Kidney (tissue), 14 donors: ENCODE results near the gene SNX27. TPM values are rescaled to one million over a fixed set of nuclear protein-coding genes. Genes with fewer than 3 reads are reported as not detected.
A peak's percentile ranks its signal among the peaks of the same experiment; 100 is the strongest.

Source experiments
- DNase-seq, 5 donors: peaks; one replicate each; pipeline ENCODE4 v3.0.0-alpha.2; 2013 to 2020
- FAIRE-seq: peaks from 2 replicates; lab custom pipeline; 2012; peaks lifted over from hg19 to GRCh38; lab: Jason Lieb, UNC
- H3K27ac ChIP-seq, 2 donors: one replicate each; pipeline ENCODE4 v1.7.0; 2013; ENCODE audit warnings: low read depth in 2 of 2, low read length in 2 of 2, inconsistent platforms in 1 of 2
- H3K27me3 ChIP-seq: one replicate; pipeline ENCODE4 v1.7.1; 2013; ENCODE audit warnings: low read length, inconsistent platforms; ENCODE audit not compliant: control insufficient read depth, insufficient read depth
- H3K36me3 ChIP-seq, 3 donors: one replicate each; pipeline versions ENCODE4 v1.7.0 to v1.7.1; 2013; ENCODE audit warnings: low read length in 3 of 3, control low read depth in 1 of 3, inconsistent platforms in 1 of 3; ENCODE audit not compliant: insufficient read depth in 3 of 3, control insufficient read depth in 2 of 3
- H3K4me1 ChIP-seq, 3 donors: one replicate each; pipeline versions ENCODE4 v1.7.0 to v1.7.1; 2013; ENCODE audit warnings: low read length in 3 of 3, inconsistent platforms in 1 of 3, low read depth in 1 of 3; ENCODE audit not compliant: control insufficient read depth in 2 of 3, insufficient read depth in 2 of 3
- H3K4me3 ChIP-seq, 3 donors: one replicate each; pipeline versions ENCODE4 v1.7.0 to v1.8.1; 2013; ENCODE audit warnings: low read length in 3 of 3, control low read depth in 1 of 3, inconsistent platforms in 1 of 3
- H3K9ac ChIP-seq, 3 donors: one replicate each; pipeline versions ENCODE4 v1.7.0 to v1.7.1; 2013; ENCODE audit warnings: low read length in 3 of 3, control low read depth in 1 of 3, inconsistent platforms in 1 of 3
- H3K9me3 ChIP-seq, 3 donors: one replicate each; pipeline versions ENCODE4 v1.7.0 to v1.7.1; 2013; ENCODE audit warnings: low read length in 3 of 3, control low read depth in 1 of 3, inconsistent platforms in 1 of 3; ENCODE audit not compliant: control insufficient read depth in 2 of 3, insufficient read depth in 1 of 3
- intact Hi-C: fragments of 100-400 bp; cut with DNase I; formaldehyde crosslinking; loops from one replicate; pipeline ENCODE4 v1.11.1; 2022
- polyA plus RNA-seq: library from polyadenylated mRNA; stranded (reverse); fragments of 350-450 nt; fragmentation: Illumina TruSeq; extraction: RNeasy Lipid Tissue Mini Kit (QIAGEN cat#74804); gene quantifications from one replicate; pipeline ENCODE4 v1.2.3, GENCODE V29; 2014; ENCODE audit warnings: low read depth, low replicate concordance; ENCODE audit not compliant: insufficient read depth
- total RNA-seq: library from RNA; stranded (reverse); fragmentation: NEBNext Ultra II Directional; extraction: Animal tissue kit (Norgen Biotek cat#: 25700); gene quantifications from one replicate; pipeline ENCODE4 v1.2.1, GENCODE V29; 2021
- TF ChIP-seq, protein P1 (sequence below): IDR thresholded peaks from 3 replicates; pipeline ENCODE4 v1.5.1; 2012; ENCODE audit warnings: mild to moderate bottlenecking, moderate library complexity, borderline replicate concordance; ENCODE audit not compliant: insufficient read depth; ENCODE audit errors: extremely low read depth
- donor health status: control.
- donor health status: control.
- donor health status: control.
- donor health status: control.
- donor health status: control.
- donor health status: DM: yes; HTN: yes; CAD: no.
- donor health status: Normal renal cell carcinoma (clear cell type).

SNX27 gene
- total and polyA plus RNA-seq, 2 donors from 2014 or later, result 13.5 to 46.3 TPM

DNA sequence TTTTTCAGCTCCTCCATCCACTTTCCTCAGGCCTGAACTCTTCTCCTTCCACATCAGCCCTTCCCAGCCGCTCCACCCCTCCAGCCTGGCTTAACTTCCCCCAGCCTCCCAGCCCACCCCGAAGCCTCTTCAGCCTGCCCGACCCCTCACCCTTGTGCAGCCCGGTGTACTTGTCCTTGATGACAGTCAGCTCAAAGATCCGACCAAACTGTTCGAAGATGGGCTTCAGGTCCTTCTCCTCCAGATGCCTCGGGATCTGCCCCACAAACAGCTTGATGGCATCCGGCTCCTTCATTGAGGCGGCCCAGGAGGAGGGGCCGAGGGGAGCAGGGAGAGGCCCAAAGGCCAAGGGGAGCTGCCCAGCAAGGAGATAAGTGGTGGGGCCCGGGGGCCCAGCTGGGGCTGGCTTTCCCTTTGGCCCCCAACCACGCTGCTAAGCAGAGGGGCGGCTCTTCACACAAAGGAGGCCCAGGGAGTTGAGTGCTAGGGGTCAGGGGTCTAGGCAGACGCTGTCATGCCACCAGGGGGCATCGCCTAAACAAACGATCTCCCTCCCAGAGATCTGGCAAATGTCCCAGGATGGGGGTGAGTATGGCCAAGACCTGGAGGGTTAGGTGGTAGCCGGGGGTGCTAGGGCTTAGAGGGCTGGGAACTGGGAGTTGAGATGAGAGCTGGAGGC is 104.0 kb downstream of the SNX27 start:
- Histone ChIP-seq H3K9ac (no peak overlapping the region), H3K4me3 (no peak overlapping the region), H3K4me1 (peaks cover 0 to 11% (median 4%) of the 10 kb centered on the region in 3 donors), H3K27ac (no peak overlapping the region), H3K9me3 (no peaks in the 10 kb centered on the region), H3K27me3 (peaks cover 7% of the 10 kb centered on the region), H3K36me3 (no peaks in the 10 kb centered on the region)
- FAIRE-seq (no peak), DNase-seq (peak in 1 of 5 donors; percentile 50)
- TF ChIP-seq, protein P1, sequence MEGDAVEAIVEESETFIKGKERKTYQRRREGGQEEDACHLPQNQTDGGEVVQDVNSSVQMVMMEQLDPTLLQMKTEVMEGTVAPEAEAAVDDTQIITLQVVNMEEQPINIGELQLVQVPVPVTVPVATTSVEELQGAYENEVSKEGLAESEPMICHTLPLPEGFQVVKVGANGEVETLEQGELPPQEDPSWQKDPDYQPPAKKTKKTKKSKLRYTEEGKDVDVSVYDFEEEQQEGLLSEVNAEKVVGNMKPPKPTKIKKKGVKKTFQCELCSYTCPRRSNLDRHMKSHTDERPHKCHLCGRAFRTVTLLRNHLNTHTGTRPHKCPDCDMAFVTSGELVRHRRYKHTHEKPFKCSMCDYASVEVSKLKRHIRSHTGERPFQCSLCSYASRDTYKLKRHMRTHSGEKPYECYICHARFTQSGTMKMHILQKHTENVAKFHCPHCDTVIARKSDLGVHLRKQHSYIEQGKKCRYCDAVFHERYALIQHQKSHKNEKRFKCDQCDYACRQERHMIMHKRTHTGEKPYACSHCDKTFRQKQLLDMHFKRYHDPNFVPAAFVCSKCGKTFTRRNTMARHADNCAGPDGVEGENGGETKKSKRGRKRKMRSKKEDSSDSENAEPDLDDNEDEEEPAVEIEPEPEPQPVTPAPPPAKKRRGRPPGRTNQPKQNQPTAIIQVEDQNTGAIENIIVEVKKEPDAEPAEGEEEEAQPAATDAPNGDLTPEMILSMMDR, result no peak
- intact Hi-C loops, result no loop called here

DNA sequence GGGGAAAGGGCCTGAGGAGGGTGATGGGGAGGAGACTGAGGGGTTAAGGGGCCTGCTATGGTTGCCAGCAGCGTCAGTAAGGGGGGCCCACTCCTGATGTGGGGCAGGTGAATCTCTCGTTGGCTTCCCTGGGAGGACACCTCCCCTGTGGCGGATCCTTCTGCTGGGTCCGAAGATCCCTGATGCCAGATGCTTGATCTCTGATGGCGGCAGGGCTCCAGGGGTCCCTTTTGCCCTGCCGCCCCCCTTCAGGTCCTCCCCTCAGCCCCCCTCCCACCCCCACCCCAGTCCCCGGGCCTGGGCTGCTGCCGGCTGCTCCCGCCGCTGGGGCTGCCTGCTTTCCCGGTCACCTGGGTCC is 104.5 kb downstream of the SNX27 start:
- intact Hi-C loops, result no loop called here
- no peak overlapping the region for H3K27ac ChIP-seq
- no peak for FAIRE-seq

DNA sequence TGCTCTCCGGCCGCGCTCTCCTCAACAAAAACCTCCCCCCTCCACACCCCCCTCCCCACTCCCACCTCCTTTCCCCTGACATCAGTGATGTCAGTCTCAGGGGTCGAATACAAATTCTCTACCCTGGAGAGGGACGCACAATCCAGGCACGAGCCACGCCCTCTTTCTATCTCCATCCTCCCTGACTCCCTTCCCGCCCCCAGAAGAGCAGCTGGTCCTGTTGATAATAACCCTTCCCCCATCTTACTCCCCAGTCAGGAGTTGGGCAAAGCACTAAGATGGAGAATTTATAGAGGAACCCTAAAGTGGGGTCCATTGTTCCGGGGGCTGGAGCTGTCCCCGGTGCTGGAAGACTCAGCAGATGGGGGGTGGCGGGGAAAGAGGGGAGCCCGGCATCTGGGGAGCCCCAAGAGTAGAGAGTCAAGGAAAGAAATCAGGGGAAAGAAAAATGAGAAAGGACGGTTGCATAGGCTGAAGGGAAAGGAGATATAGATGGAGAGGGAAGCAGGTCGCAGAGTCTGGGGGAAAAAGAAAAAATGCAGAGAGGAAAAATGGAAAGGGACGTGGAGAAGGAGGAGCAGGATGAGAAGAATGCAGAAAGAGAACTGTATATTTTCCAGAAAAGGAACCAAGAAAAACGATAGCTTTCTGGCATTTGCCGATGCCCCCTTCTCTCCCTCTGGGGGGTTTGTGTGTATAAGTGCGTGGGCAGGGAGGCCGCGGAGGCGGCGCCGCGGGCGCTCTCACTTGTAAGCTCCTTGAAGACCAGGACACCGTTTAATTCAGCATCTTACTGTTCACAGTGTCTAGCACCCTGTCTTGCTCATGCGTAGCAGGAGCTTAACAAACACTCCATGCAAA is 105.2 kb downstream of the SNX27 start, which contains the start of gene CELF3:
Gene CELF3, minus strand, starts transcription at position 33 of the 861 bp plus-strand sequence. CDS start 783 bp downstream, outside the sequence.
- Histone ChIP-seq H3K9ac (no peak within 1 kb of the TSS), H3K27ac (no peak within 1 kb of the TSS), H3K27me3 (peaks cover 7% of the 10 kb centered on the region), H3K9me3 (no peaks in the 10 kb centered on the region), H3K36me3 (no peaks in the 10 kb centered on the region), H3K4me3 (no peak within 1 kb of the TSS), H3K4me1 (peaks cover 0 to 12% (median 4%) of the 10 kb centered on the region in 3 donors)
- DNase-seq, result peak in 4 of 5 donors; percentile 57 to 81 (median 65)
- intact Hi-C loops, result no loop called here
- no peak for FAIRE-seq
- TF ChIP-seq, protein P1, result no peak

More for the DNA sequence above, 104.5 kb downstream of the SNX27 start:
- H3K9me3 ChIP-seq, result no peaks in the 10 kb centered on the region
- TF ChIP-seq, protein P1, result no peak
- peaks cover 7% of the 10 kb centered on the region for H3K27me3 ChIP-seq
- H3K9ac ChIP-seq, result no peak overlapping the region
- peaks cover 0 to 12% (median 4%) of the 10 kb centered on the region in 3 donors for H3K4me1 ChIP-seq
- no peak overlapping the region for H3K4me3 ChIP-seq
- no peak for DNase-seq
- H3K36me3 ChIP-seq, result no peaks in the 10 kb centered on the region
